Caco-2 (cell line): ENCODE results near the gene RAB3C. TPM values are rescaled to one million over a fixed set of nuclear protein-coding genes. Genes with fewer than 3 reads are reported as not detected.

Experiments
- BruUV-seq: library from RNA; stranded (reverse); fragments of 400-500 nt; replicated peaks from 2 replicates; lab custom pipeline; 2021; lab: Mats Ljungman, UMichigan
- CTCF ChIA-PET: fragments of 300-600 bp; sonication (Branson Sonifier 250); formaldehyde crosslinking; loops from one replicate; lab custom pipeline; 2022; ENCODE audit warnings: antibody characterized with exemption; lab: Charles Lee
- POLR2A ChIA-PET: fragments of 300-600 bp; sonication (Branson Sonifier 250); formaldehyde crosslinking; loops from one replicate; lab custom pipeline; 2022; ENCODE audit warnings: antibody characterized with exemption; lab: Charles Lee
- DNase-seq, 2 experiments: peaks; one replicate each; pipeline versions ENCODE4 v3.0.0 to v3.0.0-alpha.2; 2020 to 2022
- H3K27me3 ChIP-seq: replicated peaks from 2 replicates; pipeline ENCODE4 v1.6.0; 2011; ENCODE audit warnings: low read length; ENCODE audit not compliant: control insufficient read depth, insufficient read depth
- H3K36me3 ChIP-seq: 2 replicates; pipeline ENCODE4 v1.5.1; 2011; ENCODE audit warnings: low read length; ENCODE audit not compliant: control insufficient read depth, insufficient read depth
- H3K4me1 ChIP-seq: fragments of 250-450 bp; sonication (Bioruptor Pico); 2 replicates; pipeline ENCODE4 v1.5.1; 2020; ENCODE audit warnings: mild to moderate bottlenecking
- H3K4me3 ChIP-seq: 2 replicates; pipeline ENCODE4 v1.5.1; 2011; ENCODE audit warnings: low read depth, mild to moderate bottlenecking, control low read depth, low read length
- H3K9me3 ChIP-seq: fragments of 250-450 bp; sonication (Bioruptor Pico); 2 replicates; pipeline ENCODE4 v1.5.1; 2020; ENCODE audit warnings: mild to moderate bottlenecking, moderate library complexity
- H3K27ac Mint-ChIP-seq: one replicate; pipeline ENCODE4 v1.8.0; 2022; ENCODE audit warnings: mixed read lengths; ENCODE audit not compliant: unreplicated experiment
- H3K27me3 Mint-ChIP-seq: one replicate; pipeline ENCODE4 v1.8.0; 2022; ENCODE audit warnings: mixed read lengths; ENCODE audit not compliant: insufficient read depth, unreplicated experiment
- H3K36me3 Mint-ChIP-seq: one replicate; pipeline ENCODE4 v1.8.0; 2022; ENCODE audit warnings: mild to moderate bottlenecking, mixed read lengths; ENCODE audit not compliant: insufficient read depth, unreplicated experiment
- H3K4me1 Mint-ChIP-seq: one replicate; pipeline ENCODE4 v1.8.0; 2022; ENCODE audit warnings: low read depth, mixed read lengths; ENCODE audit not compliant: unreplicated experiment
- H3K4me3 Mint-ChIP-seq: one replicate; pipeline ENCODE4 v1.8.0; 2022; ENCODE audit warnings: mild to moderate bottlenecking, moderate library complexity, mixed read lengths; ENCODE audit not compliant: unreplicated experiment
- H3K9me3 Mint-ChIP-seq: one replicate; pipeline ENCODE4 v1.8.0; 2022; ENCODE audit warnings: mixed read lengths; ENCODE audit not compliant: unreplicated experiment
- intact Hi-C: fragments of 100-400 bp; cut with micrococcal nuclease; formaldehyde crosslinking; loops from one replicate; pipeline ENCODE4 v1.10.0; 2022; ENCODE audit not compliant: unreplicated experiment
- total RNA-seq: library from RNA; stranded (reverse); gene quantifications from 2 replicates; pipeline ENCODE4 v1.2.3, GENCODE V29; 2022
- TF ChIP-seq, protein P1 (sequence below), 2 experiments: fragments of 200-600 bp in 1 of 2; IDR thresholded peaks; 1 replicate in 1 of 2; 2 replicates in 1 of 2; pipeline versions ENCODE4 v1.5.1 to v1.8.0; 2011 to 2022; ENCODE audit warnings: antibody characterized with exemption in 1 of 2, control low read depth in 1 of 2, inconsistent platforms in 1 of 2, low read depth in 1 of 2, low read length in 1 of 2, mild to moderate bottlenecking in 1 of 2, moderate library complexity in 1 of 2; ENCODE audit not compliant: insufficient read depth in 1 of 2, severe bottlenecking in 1 of 2, unreplicated experiment in 1 of 2

The RAB3C gene
- total RNA-seq, 1 experiment from 2014 or later = not detected

DNA sequence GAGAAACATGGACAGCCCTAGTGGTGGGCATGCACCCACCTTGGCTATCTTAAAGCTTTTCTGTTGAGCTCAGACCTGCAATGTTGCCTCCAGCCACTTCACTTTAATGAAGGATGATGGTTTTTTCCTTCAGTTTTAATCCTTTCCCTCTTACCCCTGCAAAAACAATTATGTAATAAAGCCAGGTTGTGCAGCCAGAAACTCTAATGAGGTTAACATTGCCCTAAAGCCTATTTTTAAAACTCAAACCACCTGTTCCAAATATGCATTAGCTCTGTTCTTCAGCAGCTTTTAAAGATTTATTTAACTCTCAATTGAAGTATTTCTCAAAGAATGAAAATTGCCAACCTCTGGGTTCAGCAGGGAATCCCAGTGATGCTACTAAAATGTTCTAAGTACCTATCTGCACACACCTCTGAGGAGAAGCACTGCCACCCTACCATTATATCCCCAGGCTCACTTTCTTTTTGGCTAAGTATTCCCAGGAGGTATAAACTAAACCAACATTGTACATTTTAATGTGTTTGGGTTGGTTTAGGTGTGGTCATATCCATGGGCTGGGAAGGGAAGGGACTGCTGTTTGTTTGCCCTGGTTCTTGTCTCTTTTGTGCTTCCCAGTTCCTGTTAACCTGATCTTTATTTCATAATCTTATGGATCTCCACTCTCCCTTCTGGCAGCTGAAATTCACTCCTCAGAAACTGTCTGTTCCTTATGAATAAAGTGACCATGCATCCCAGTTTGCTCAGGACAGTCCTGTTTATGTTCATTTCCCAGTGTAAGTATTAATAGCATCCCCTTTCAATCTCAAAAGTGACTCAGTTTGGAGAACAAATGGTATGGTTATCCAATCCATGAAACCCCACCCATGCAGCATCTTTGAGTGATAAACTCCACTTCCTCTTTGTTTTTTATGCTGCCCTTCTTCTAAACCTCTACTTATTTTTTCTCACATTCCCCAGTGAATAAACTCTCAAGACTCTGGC is 251.7 kb downstream of the RAB3C start:
- no peaks in the 10 kb centered on the region for H3K27me3 ChIP-seq
- DNase-seq = no peak
- no peaks in the 10 kb centered on the region for H3K36me3 Mint-ChIP-seq
- no peaks in the 10 kb centered on the region for H3K36me3 ChIP-seq
- H3K9me3 ChIP-seq = no peaks in the 10 kb centered on the region
- peaks cover 7% of the 10 kb centered on the region for H3K4me1 Mint-ChIP-seq
- TF ChIP-seq, protein P1, sequence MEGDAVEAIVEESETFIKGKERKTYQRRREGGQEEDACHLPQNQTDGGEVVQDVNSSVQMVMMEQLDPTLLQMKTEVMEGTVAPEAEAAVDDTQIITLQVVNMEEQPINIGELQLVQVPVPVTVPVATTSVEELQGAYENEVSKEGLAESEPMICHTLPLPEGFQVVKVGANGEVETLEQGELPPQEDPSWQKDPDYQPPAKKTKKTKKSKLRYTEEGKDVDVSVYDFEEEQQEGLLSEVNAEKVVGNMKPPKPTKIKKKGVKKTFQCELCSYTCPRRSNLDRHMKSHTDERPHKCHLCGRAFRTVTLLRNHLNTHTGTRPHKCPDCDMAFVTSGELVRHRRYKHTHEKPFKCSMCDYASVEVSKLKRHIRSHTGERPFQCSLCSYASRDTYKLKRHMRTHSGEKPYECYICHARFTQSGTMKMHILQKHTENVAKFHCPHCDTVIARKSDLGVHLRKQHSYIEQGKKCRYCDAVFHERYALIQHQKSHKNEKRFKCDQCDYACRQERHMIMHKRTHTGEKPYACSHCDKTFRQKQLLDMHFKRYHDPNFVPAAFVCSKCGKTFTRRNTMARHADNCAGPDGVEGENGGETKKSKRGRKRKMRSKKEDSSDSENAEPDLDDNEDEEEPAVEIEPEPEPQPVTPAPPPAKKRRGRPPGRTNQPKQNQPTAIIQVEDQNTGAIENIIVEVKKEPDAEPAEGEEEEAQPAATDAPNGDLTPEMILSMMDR (IDR thresholded peaks at IDR 0.05; ENCODE audit: insufficient read depth in 1 of 2, low read depth in 1 of 2, low read length in 1 of 2, severe bottlenecking in 1 of 2, unreplicated experiment in 1 of 2) = no peak
- peaks cover 1% of the 10 kb centered on the region for H3K9me3 Mint-ChIP-seq
- H3K27me3 Mint-ChIP-seq = no peaks in the 10 kb centered on the region
- intact Hi-C loops = no loop called here
- no peak overlapping the region for H3K4me3 ChIP-seq
- ChIA-PET CTCF (no interaction called here), POLR2A (no interaction called here)
- BruUV-seq = no TSS peak
- H3K27ac Mint-ChIP-seq = no peak overlapping the region
- H3K4me1 ChIP-seq = no peaks in the 10 kb centered on the region
- H3K4me3 Mint-ChIP-seq = no peak overlapping the region

DNA sequence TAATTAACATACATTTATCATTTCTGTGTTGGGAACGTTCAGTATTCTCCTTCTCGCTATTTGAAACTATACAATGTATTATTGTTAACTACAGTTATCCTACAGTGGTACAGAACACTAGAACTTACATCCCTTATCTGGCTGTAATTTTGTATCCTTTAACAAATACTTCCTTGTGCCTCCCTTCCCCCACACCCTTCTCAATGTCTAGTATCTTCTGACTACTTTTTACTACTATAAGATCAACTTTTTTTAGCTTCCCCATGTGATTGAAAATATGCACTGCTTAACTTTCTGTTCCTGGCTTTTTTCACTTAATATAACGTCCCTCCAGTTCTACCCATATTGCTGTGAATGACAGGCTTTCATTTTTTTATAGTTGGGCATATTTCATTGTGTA is 253.5 kb downstream of the RAB3C start:
- H3K27ac Mint-ChIP-seq = no peak overlapping the region
- no peaks in the 10 kb centered on the region for H3K36me3 Mint-ChIP-seq
- H3K4me3 Mint-ChIP-seq = no peak overlapping the region
- H3K4me3 ChIP-seq = no peak overlapping the region
- no peaks in the 10 kb centered on the region for H3K27me3 Mint-ChIP-seq
- 0 out of 2 replicates have a peak, but pooled peaks cover 2% of the 10 kb centered on the region for H3K9me3 ChIP-seq
- peaks cover 7% of the 10 kb centered on the region for H3K4me1 Mint-ChIP-seq
- H3K36me3 ChIP-seq = no peaks in the 10 kb centered on the region
- ChIA-PET CTCF (no interaction called here), POLR2A (no interaction called here)
- BruUV-seq = no TSS peak
- peaks cover 11% of the 10 kb centered on the region for H3K9me3 Mint-ChIP-seq
- no peak for DNase-seq
- no peaks in the 10 kb centered on the region for H3K27me3 ChIP-seq
- intact Hi-C loops = no loop called here
- TF ChIP-seq, protein P1 (IDR thresholded peaks at IDR 0.05; ENCODE audit: insufficient read depth in 1 of 2, low read depth in 1 of 2, low read length in 1 of 2, severe bottlenecking in 1 of 2, unreplicated experiment in 1 of 2) = no peak
- no peaks in the 10 kb centered on the region for H3K4me1 ChIP-seq

DNA sequence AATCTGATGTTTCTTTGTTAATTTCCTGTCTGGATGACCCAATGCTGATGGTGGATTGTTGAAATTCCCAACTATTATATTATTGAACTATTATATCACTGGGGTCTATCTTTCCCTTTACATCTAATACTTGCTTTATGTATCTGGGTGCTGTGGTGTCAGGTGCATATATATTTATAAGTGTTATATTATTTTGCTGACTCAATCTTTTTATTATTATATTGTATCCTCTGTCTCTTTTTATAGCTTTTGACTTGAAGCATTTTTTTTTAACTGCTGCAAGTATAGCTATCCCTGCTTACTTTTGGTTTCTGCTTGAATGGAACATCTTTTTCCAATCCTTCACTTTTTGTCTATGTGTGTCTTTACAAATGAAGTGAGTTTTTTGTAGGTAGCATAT is 255.9 kb downstream of the RAB3C start:
- TF ChIP-seq, protein P1 (IDR thresholded peaks at IDR 0.05; ENCODE audit: insufficient read depth in 1 of 2, low read depth in 1 of 2, low read length in 1 of 2, severe bottlenecking in 1 of 2, unreplicated experiment in 1 of 2) = no peak
- DNase-seq = no peak
- ChIA-PET CTCF (no interaction called here), POLR2A (no interaction called here)
- Mint-ChIP-seq H3K27ac (no peak overlapping the region), H3K4me1 (peaks cover 7% of the 10 kb centered on the region), H3K36me3 (no peaks in the 10 kb centered on the region), H3K4me3 (no peak overlapping the region), H3K27me3 (no peaks in the 10 kb centered on the region), H3K9me3 (peaks cover 11% of the 10 kb centered on the region)
- H3K4me3 ChIP-seq = no peak overlapping the region
- BruUV-seq = no TSS peak
- no peaks in the 10 kb centered on the region for H3K36me3 ChIP-seq
- intact Hi-C loops = no loop called here
- no peaks in the 10 kb centered on the region for H3K27me3 ChIP-seq
- 0 out of 2 replicates have a peak, but pooled peaks cover 2% of the 10 kb centered on the region for H3K9me3 ChIP-seq
- no peaks in the 10 kb centered on the region for H3K4me1 ChIP-seq
